ENCODE results near the gene KLHDC8B. TPM values are rescaled to one million over a fixed set of nuclear protein-coding genes. Genes with fewer than 3 reads are reported as not detected.
"Not testable (repeated sequence)": the region's sequence is repeated elsewhere in the genome, so short reads cannot be mapped to it uniquely, and the experiment has no call there.

The KLHDC8B gene
- total RNA-seq, 1 donor from 2014 or later = 53.5 TPM

DNA sequence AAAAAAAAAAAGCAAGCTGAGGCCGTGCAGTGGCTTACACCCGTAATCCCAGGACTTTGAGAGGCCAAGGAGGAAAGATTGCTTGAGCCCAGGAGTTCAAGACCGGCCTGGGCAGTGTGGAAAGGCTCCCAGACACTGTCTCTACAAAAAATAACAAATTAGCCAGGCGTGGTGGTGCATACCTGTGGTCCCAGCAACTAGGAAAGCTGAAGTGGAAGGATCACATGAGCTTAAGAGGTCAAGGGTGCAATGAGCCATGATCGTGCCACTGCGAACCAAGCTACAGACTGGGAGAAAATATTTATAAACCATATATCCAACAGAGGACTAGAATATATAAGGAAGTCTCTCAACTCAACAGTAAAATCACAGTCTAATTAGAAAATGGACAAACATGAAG is 10.0 kb downstream of the KLHDC8B start:
- no peak for DNase-seq (ENCODE audit: low spot score)

DNA sequence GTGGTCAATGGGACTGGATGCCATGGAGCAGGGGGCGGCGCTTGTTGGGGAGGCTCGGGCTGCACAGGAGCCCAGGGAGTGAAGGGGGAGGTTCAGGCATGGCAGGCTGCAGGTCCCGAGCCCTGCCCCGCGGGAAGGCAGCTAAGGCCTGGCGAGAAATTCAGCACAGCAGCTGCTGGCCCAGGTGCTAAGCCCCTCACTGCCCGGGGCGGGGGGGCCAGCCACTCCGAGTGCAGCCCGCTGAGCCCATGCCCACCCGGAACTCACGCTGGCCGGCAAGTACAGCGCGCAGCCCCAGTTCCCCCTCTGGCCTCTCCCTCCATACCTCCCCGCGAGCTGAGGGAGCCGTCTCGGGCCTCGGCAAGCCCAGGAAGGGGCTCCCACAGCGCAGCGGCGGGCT is 11.3 kb downstream of the KLHDC8B start:
- no peak for DNase-seq (ENCODE audit: low spot score)

DNA sequence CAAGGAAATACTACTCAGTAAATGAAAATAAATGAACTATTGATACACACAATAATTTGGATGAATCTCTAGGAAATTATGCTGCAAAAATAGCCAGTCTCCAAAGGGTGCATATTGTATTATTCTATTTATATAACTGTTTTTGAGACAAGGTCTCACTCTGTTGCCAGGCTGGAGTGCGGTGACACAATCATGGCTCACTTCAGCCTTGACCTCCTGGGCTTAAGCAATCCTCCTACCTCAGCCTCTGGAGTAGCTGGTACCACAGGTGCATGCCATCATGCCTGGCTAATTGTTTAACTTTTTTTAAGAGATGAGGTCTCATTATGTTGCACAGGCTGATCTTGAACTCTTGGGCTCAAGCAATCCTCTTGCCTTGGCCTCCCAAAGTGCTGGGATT is 12.5 kb downstream of the KLHDC8B start:
- DNase-seq (ENCODE audit: low spot score) = no peak

DNA sequence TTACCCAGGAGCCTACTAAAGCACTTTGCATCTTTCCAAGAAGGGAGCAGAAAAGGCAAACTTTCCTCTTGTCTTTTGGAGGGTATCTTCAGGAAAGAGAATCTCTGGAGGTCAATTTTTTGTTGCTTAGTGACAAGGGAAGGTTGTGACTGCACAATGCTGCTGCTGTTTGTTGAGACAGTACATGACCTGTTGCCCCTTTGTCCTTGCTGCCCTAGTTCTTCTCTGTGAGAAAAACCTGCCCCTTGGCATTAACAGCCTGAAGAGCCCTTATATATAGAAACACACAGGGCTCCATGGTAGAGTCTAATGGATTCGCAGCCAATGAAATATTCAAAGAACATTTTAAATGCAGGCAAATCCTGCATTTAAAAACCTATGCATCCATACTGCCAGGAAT is 20.3 kb downstream of the KLHDC8B start:
- no peak for DNase-seq (ENCODE audit: low spot score)

DNA sequence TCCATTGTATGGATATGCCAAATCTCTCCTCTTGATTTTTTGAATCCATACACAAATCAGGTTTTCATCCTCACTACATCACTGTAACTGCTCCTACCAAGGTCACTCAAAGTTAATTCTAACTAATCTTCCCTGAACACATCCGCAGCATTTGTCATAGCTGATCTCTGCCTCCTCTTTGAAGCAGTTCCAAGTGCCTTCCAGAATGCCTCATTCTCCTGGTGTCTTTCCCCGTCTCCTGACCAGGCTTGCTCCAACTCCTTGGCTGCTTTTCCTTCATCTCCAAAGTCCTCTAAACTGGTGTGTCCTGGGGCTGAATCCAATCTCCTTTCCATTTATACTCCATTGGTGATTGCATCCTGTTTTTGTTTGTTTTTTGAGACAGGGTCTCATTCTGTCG is 26.8 kb downstream of the KLHDC8B start:
- no peak for DNase-seq (ENCODE audit: low spot score)

- DNase-seq (ENCODE audit: low spot score) = no peak
These were observed 27.3 kb downstream of the KLHDC8B start for GRCh38 chr3:49198611-49199230.

DNA sequence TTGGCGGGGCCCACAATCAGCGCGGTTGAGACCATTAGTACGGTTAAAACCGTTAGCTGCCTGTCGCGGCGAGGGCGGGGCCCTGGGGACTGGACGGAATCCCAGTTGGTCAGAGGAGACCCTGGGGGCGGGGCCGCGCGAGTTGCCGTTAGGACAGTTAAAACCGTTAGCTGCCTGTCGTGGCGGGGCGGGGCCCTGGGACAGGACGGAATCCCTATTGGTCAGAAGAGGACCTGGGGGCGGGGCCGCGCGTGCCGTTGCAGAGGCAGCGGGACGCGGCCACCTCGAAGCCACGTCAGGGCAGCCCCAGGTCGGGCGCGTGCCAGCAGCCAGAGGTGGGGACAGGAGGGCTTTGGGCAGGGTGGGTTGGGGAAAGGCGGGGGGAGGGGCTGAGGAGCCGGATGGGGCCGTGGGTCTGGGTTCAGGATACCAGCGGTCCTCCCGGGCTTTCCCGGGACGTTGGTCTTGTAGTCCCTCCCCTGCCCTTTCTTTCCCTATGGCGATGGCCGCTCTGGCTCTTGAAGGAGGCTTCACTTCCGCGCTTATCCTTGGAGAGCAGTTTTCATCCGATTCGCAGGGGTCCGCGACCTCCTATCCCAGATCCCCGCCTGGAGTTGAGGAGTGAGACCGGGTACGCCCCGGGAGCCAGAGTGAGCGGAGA is 28.0 kb downstream of the KLHDC8B start:
- DNase-seq (ENCODE audit: low spot score) = peak; percentile 96

GRCh38 chr3:49199900-49200281 is 28.5 kb downstream of the KLHDC8B start:
- no peak for DNase-seq (ENCODE audit: low spot score)

- peak; percentile 59 for DNase-seq (ENCODE audit: low spot score)
These were observed 42.1 kb downstream of the KLHDC8B start for GRCh38 chr3:49213541-49213943.

GRCh38 chr3:49213998-49214397 is 42.6 kb downstream of the KLHDC8B start:
- no peak for DNase-seq (ENCODE audit: low spot score)

- not testable (repeated sequence) for DNase-seq (ENCODE audit: low spot score)
These were observed 45.3 kb downstream of the KLHDC8B start for GRCh38 chr3:49216687-49217086.

- DNase-seq (ENCODE audit: low spot score) = not testable (repeated sequence)
These were observed 45.7 kb downstream of the KLHDC8B start for GRCh38 chr3:49217108-49217507.

- peak; percentile 59 for DNase-seq (ENCODE audit: low spot score)
These were observed 46.5 kb downstream of the KLHDC8B start for GRCh38 chr3:49217688-49218470.

GRCh38 chr3:49218471-49218989 is 47.1 kb downstream of the KLHDC8B start:
- peak; percentile 60 for DNase-seq (ENCODE audit: low spot score)

- peak; percentile 39 for DNase-seq (ENCODE audit: low spot score)
These were observed 47.7 kb downstream of the KLHDC8B start for GRCh38 chr3:49219132-49219531.

GRCh38 chr3:49220985-49221563 is 49.7 kb downstream of the KLHDC8B start:
- not testable (repeated sequence) for DNase-seq (ENCODE audit: low spot score)

GRCh38 chr3:49222002-49222401 is 50.6 kb downstream of the KLHDC8B start:
- DNase-seq (ENCODE audit: low spot score) = no peak

Measured in mesenteric fat pad (tissue), 1 donor.